Measurements from ENCODE around the gene CCDC102A. TPM values are rescaled to one million over a fixed set of nuclear protein-coding genes. Genes with fewer than 3 reads are reported as not detected.

CCDC102A gene
- total RNA-seq, 2 experiments from 2014 or later = 17.2 to 18.5 TPM

DNA sequence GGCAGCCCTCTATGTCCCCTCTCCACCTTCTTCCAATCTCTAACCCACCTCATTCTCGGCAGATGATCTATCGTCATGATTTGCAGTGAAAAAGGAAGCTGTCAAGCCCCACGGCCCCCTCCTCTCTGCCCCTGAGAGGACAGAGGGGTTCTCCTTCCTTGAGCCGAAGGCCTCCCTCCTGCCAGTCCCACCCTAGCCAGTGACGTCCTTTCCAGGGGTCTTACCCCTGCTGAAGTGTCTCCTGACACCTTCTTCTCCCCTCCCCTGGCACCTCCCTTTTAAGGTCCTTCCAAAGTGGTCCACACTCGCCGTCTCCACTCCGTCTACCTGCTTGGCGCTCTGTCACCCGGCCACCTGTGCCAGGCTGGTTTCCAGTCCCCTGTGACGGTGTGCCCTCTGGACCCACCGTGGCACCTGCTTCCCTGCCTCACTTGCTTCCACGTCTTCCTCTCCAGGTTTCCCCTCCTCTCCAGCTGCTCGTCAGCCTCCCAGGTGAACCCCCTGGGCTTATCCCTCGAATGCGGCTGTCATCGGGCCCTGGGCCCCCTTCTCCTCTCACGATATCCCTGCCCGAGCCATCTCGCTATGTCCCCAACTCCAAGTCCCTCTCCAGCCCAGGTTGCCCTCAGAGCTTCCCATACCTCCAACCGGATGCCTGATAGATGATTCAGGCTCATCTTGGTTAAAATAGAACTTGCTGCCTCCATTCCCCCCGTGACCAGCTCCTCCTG lies 5.7 kb downstream of the CCDC102A start:
- ChIA-PET POLR2A (no interaction called here), CTCF (interaction anchor here (1.2 to 4.7 kb wide), 2 partner anchors 12 to 46 kb away, joined by 5 to 34 read pairs; no protein-coding TSS in a partner anchor)

DNA sequence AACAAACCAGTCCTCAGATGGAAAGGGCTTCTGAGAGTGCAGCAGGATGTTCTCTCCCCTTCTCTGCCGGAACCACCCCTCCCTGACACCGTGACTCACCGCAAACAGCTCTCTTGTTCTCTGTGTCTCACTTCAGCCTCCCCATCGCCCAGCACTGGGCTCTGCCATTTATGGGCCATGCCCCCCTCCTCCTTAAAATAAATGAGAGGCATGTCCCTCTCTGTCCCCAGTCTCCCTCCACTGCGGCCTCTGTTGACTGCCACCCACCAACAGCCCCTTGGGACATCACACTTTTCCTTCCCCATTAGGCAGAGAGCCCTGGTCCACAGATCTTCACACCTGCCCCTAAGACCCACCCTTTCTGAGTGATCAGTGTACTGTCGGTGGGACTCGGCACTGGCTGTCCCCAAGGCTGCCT lies 6.3 kb downstream of the CCDC102A start:
- ChIA-PET POLR2A (no interaction called here), CTCF (interaction anchor here (1.2 to 4.7 kb wide), 2 partner anchors 12 to 47 kb away, joined by 5 to 34 read pairs; no protein-coding TSS in a partner anchor)

DNA sequence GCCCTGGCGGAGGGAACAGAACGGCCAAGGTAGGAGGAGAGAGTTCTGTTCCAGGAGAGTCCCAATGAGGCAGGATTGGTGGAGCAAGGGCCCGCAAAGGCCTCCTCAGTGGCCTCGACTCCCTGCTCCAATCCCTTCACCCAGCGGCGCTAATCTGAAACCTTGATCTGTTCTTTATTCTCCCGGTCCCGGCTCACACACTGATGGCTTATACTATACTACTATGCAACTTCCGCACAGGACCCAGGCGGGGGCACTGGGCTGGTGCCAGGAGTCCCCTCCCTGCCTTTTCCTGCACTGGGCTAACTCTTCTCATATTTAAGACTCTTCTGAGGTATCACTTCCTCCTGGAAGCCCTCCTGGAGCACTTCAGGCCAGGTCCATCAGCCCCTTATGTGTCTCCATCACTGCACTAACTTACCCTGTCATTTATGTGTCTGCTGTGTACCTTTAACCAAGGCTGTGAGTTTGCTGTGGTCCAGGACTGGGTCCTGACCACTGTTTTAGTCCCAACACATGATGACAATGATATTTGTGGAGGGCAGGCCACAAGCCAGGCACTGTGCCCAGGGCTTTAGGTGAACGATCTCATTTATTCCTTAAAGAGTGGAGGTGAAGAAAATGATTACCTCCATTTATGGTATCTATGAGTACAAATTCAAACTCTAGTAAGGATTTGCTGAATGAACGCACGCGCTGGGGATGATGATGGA lies 6.8 kb downstream of the CCDC102A start:
- ChIA-PET POLR2A (no interaction called here), CTCF (interaction anchor here (1.2 to 4.7 kb wide), 2 partner anchors 11 to 47 kb away, joined by 5 to 34 read pairs; no protein-coding TSS in a partner anchor)

DNA sequence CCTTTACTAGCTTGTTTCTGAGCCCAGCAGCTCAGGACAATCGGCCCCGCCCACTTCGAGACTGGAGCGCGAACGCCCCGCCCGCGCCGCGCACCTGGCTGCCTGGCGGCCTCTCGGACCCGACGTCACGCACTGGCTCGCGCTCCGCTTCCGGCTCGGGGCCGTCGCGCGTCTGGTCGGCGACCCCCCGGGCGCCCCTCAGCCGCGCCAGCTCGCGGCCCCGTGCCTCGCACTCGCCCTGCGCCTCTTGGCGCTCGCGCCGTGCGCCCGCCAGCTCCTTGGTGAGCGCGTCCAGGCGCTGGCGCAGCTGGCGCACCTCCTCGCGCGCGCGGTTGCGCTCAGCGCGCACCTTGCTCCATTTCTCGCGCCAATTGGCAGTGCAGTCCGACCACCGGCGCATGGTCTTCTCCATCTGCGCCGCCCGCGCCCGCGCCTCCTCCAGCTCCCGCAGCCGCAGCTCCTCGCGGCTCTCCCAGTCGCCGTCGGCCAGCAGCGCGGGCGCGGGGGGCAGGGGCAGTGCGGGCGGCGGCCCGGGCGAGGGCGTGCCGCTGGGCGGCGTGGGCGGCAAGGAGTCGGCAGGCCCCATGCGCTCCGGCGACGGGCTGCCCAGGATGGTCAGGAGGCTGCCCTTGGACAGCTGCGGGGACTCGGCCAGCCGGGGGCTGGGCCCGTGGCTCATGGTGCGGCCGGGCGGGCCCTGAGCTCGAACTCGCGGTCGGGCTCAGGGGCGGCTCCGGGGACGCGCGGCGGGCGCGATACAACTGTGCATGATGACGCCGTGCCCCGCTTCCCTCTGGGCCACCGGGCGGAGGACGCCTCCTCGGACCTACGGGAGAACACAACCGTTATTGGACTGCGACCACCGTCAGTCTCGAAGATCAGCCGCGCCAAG lies 7.6 kb downstream of the CCDC102A start:
- ChIA-PET POLR2A (no interaction called here), CTCF (interaction anchor here (1.1 to 4.7 kb wide), 4 partner anchors 9 to 67 kb away, joined by 3 to 34 read pairs (median 6); partner anchors contain the start of genes CCDC102A and POLR2C)

DNA sequence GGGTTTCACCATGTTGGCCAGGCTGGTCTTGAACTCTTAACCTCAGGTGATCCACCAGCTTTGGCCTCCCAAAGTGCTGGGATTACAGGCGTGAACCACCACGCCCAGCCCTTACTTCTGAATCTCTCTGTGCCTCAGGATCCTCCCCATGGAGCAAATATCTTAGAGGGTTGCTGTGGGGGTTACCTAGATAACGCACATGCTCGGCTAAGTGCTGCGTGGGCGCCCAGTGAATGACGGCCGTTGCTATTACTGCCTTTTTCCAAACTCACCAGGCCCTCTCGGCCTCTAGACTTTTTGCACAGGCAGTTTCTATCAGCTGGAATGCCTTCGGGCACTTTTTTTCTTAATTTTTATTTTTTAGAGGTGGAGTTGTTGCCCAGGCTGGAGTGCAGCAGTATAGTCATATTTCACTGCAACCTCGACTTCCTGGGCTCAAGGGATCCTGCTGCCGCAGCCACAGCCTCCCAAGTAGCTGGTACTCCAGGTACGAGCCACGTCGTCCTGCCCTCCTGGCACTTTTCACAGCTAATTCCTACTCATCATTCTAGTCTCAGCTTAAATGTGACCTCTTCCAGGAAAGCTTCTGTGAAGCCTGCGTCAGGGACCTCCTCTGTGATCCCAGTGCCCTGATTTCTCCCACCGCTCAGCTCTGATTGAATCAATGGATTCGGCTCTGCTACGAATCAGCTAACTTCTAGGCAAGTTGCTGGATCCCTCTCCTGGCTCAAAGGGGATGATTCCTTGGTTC lies 8.6 kb downstream of the CCDC102A start:
- CTCF ChIA-PET = interaction anchor here (1.1 to 4.7 kb wide), 4 partner anchors 9 to 66 kb away, joined by 3 to 34 read pairs (median 6); partner anchors contain the start of genes CCDC102A and POLR2C
- POLR2A ChIA-PET = interaction anchor here (0.7 kb wide), 1 partner anchor 18 kb away, joined by 9 read pairs; no protein-coding TSS in a partner anchor

DNA sequence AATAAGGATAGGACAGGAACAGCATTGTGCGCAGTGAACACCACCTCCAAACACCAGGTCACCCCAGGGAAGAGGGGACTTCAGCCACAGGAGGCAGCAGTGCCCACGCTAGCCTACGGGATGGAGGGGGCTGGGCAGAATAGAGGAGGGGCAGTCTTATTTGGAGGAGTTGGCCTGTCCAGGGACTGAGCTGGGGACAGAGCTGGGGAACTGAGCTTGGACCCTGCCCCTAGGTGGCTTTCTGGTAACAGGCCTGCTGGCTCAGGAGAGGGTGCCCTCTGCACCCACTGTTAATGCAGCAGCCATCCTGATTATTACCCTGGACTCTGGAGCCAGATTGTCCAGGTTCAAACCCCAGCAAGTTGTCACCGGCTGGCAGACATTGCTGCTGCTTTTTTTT lies 9.3 kb downstream of the CCDC102A start:
- ChIA-PET POLR2A (interaction anchor here (0.7 kb wide), 1 partner anchor 17 kb away, joined by 9 read pairs; no protein-coding TSS in a partner anchor), CTCF (no interaction called here)

DNA sequence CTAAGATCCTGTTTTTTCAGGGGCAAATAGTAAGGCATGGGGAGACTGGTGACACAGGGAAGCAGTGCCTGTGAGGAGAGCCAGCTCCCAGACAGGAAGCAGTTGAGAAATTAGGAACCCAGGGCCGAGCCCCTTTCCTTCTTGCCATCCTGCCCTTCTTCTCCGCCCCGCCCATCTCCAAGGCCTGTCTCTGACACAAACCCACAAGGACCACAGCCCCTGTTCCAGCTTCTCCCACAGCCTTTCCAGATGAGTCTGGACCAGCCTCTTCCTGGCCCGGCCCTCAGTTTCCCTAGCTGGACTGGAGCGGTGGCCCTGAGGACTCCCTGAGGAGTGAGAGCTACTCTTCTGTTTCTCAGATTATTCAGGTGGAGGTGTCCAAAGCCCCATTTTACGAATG lies 9.9 kb downstream of the CCDC102A start:
- CTCF ChIA-PET = interaction anchor here (1.0 kb wide), 1 partner anchor 104 kb away, joined by 3 read pairs; no protein-coding TSS in a partner anchor
- POLR2A ChIA-PET = no interaction called here

DNA sequence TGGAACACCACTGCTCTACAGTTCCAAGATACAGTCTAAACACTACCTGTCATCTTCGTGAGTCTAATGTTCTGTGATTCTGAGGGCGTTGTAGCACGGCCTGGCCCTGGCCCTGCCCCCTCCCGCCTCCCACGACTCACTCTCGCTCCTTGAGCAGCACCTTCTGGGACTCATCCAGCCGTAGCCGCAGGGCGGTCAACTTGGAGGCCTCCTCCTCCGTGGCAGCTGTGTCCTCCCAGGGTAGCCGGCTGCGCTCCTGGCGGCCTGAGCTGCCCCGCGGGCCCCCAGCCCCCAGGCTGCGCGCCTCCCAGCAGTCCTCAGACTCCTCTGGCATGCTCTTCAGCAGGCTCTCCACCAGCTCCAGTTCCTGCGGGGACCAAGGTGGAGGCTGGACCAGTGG lies 10.6 kb downstream of the CCDC102A start:
- ChIA-PET POLR2A (no interaction called here), CTCF (interaction anchor here (1.0 kb wide), 1 partner anchor 104 kb away, joined by 3 read pairs; no protein-coding TSS in a partner anchor)

DNA sequence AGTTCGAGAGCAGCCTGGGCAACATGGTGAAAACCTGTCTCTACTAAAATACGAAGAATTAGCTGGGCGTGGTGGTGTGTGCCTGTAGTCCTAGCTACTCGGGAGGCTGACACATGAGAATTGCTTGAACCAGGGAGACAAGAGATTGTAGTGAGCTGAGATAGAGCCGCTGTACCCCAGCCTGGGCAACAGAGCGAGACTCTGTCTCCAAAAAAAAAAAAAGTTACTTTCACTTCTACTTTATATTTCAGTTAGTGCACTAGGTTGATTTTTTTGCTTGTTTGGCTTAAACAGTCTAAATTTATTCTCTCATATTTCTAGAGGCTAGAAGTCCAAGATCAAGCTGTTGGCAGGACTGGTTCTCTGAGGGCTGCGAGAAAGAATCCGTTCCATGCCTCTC lies 13.4 kb downstream of the CCDC102A start:
- CTCF ChIA-PET = interaction anchor here (0.9 to 5.6 kb wide), 7 partner anchors 9 to 222 kb away, joined by 3 to 38 read pairs (median 4); partner anchors contain the start of gene ADGRG5
- POLR2A ChIA-PET = interaction anchor here (0.7 kb wide), 2 partner anchors 19 to 20 kb away, joined by 3 to 5 read pairs; no protein-coding TSS in a partner anchor

DNA sequence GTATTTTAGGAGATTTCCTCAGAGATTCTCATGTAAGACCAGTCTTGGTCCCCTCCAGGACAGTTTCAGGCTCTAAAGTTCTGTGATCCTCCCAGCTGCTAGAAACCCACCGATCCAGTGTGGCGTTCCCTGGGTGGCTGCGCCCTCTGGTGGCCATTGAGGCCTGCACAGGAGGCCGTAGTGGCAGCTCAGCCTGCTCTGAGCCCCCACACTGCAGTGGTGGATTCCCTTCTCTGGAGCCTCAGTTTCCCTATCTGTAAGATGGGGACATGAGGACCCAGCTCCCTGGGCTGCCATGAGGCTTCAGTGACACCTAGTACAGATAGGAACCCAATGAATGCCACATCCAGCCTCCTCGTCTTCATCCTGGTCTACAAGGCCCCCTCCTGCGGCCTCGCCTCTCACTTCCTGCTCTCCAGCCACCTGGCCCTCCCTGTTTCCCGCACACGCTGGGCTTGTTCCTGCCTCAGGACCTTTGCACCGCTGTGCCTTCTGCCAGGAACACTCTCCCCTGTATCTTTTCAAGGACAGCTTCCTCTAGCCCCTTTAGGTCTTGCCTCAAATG lies 16.5 kb downstream of the CCDC102A start:
- ChIA-PET POLR2A (interaction anchor here (1.1 to 1.3 kb wide), 2 partner anchors 47 to 57 kb away, joined by 3 to 5 read pairs; partner anchors contain the start of gene POLR2C), CTCF (interaction anchor here (0.5 to 5.6 kb wide), 29 partner anchors 10 to 328 kb away, joined by 3 to 38 read pairs (median 4); partner anchors contain the start of genes CCDC102A, CIAPIN1, COQ9 and DOK4)

DNA sequence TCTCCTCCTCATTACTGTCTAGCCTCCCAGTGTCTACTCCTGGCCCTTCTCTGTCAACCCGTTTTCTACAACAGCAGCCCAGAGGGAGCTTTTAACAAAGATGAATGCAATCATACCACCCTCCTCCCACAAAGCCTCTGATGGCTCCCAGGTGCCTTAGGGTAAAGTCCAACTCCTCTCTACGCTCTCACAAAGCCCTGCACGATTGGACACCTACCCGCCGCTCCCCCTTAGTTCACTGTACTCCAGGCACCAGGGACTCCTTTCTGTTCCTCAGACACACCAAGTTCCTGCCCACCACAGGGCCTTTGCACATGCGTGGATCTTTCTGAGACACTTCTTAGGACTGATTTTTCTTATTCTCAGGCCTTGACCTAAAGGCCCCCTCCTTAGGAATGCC lies 17.4 kb downstream of the CCDC102A start:
- CTCF ChIA-PET = interaction anchor here (1.0 to 5.6 kb wide), 12 partner anchors 11 to 219 kb away, joined by 3 to 38 read pairs (median 7); partner anchors contain the start of genes CIAPIN1, COQ9, DOK4 and POLR2C
- POLR2A ChIA-PET = no interaction called here

DNA sequence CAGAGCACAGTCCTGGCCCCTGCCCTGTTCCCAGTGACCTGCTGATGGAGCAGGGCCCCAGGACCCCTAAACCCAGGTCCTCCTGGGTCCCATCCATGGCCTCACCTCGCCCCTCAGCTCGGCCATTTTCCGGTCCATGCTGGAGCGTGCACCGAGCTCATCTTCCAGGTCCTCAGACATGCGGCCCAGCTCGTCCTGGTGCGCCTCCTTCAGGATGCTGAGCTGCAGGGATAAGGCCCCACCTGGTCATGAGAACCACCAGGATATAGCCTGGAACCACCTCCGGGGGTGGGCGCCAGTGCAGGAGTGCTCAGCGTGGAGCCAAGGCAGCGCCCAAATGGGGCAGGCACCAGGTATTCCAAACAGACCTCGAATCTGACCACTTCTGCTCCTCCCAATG lies 17.9 kb downstream of the CCDC102A start:
- ChIA-PET POLR2A (no interaction called here), CTCF (interaction anchor here (1.6 to 5.6 kb wide), 9 partner anchors 11 to 219 kb away, joined by 5 to 38 read pairs (median 11); partner anchors contain the start of genes CIAPIN1, COQ9 and POLR2C)

DNA sequence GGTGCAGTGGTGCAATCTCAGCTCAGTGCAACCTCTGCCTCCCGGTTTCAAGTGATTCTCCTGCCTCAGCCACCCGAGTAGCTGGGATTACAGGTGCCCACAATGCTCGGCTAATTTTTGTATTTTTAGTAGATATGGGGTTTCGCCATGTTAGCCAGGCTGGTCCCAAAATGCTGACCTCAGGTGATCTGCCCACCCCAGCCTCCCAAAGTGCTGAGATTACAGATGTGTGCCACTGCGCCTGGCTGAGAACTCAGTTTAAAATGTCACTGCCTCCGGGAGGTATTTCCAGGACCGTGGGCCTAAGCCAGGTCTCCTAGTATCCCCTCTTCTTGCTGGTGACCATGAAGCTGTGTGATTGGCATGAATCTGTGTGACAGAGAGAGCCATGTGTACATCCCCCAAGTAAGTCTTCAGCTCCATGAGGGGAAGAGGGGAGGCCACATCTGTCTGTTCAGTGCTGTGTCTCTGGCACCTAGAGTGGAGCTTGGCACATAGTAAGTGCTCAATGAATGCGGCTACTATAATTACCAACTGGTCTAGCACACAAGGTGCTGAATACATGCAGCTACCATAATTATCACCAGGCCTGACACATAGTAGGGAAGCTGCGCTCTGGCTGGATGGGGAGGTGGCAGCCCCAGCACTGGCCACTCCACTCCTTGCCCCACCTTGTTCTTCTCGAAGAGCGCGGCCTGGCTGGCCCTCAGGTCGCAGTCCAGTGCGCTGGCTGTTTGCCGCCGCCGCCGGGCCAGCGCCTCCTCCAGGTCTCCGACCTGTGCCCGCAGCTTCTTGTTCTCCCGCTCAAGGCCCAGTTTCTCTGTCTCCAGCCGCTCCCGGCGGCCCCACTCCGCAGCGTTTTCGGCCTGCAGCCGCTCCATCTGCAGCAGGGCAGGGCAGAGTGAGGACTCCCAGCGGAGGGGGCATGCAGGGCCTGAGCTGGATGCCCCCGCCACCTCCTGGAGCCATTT lies 18.7 kb downstream of the CCDC102A start:
- ChIA-PET CTCF (interaction anchor here (0.8 to 5.0 kb wide), 5 partner anchors 12 to 99 kb away, joined by 3 to 34 read pairs (median 8); no protein-coding TSS in a partner anchor), POLR2A (no interaction called here)

DNA sequence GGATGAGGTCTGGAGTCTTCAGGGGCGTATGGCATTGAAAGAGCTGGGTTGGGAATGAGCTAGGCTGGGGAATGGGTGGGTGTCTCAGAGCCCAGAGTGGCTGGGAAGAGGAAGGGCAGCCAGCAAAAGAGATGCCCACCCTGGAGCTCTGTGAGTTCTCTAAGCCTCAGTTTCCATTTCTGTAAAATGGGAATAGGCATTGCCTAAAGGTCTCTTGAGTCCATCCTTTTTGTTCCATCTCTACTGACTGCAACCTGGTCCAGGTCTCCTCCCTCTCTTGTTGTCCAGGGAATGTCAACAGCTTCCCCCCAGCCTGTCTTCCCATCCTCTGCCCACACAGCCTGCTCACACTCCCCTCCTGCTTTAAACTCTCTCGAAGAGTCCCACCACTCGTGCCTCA lies 19.6 kb downstream of the CCDC102A start:
- ChIA-PET POLR2A (no interaction called here), CTCF (interaction anchor here (0.8 to 5.0 kb wide), 2 partner anchors 13 to 98 kb away, joined by 3 to 34 read pairs; no protein-coding TSS in a partner anchor)

DNA sequence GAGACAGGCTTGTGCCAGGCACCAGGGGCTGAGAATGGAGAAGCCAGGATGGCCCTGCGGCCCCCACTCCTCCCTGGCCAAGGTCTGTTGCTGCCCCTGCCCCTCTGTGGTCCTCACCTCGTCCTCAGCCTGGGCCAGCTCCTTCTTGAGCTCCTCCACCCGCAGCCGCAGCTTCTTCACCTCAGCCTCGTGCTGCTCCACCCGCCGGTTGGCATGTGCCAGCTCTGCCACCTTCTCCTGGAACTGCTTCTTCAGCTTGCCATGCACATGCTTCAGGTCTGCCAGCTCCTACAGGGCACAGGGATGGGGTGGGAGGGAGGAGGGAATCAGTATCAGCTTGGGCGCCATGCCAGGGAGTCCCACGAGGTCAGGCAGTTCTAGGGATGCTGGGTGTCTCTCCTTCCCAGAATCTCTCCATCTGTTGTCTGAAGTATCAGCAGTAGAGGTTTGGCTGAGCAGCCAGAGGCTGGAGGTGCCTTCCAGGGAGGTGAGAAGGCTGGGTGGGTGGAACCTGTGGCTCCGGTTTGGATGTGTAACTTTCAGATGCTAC lies 20.1 kb downstream of the CCDC102A start:
- ChIA-PET CTCF (interaction anchor here (5.0 kb wide), 1 partner anchor 13 kb away, joined by 34 read pairs; no protein-coding TSS in a partner anchor), POLR2A (no interaction called here)

All from activated CD8-positive, alpha-beta memory T cell treated with anti-CD3 and anti-CD28 coated beads for 36 hours (primary cell).